HG03280 (cell line): ENCODE data around the gene KRTAP5-3.
"Not testable (repeated sequence)": the region's sequence is repeated elsewhere in the genome, so short reads cannot be mapped to it uniquely, and the experiment has no call there.

Experiments
- ATAC-seq: cut with Tn5 transposase; IDR thresholded peaks from one replicate; pipeline ENCODE4 v1.9.1; 2021; ENCODE audit warnings: mild to moderate bottlenecking, moderate library complexity; ENCODE audit not compliant: unreplicated experiment

The KRTAP5-3 gene

GRCh38 chr11:1622086-1622485, 13.8 kb upstream of the KRTAP5-3 start, which contains the start of gene KRTAP5-4:
Gene KRTAP5-4 (minus strand): TSS chr11:1622138. CDS start chr11:1622093, 45 bp downstream.
- ATAC-seq: no peak

- ATAC-seq: no peak
Observed at GRCh38 chr11:1619449-1619848, 11.2 kb upstream of the KRTAP5-3 start.

GRCh38 chr11:1618231-1618630, 10.0 kb upstream of the KRTAP5-3 start:
- ATAC-seq: no peak

- ATAC-seq: not testable (repeated sequence)
Observed at GRCh38 chr11:1607901-1608300, 362 bp downstream of the KRTAP5-3 start.

- ATAC-seq: not testable (repeated sequence)
Observed at GRCh38 chr11:1607156-1607845, 962 bp downstream of the KRTAP5-3 start.

- ATAC-seq: not testable (repeated sequence)
Observed at GRCh38 chr11:1605923-1606322, 2.3 kb downstream of the KRTAP5-3 start.

GRCh38 chr11:1604711-1605110, 3.6 kb downstream of the KRTAP5-3 start:
- ATAC-seq: no peak

- ATAC-seq: no peak
Observed at GRCh38 chr11:1604181-1604580, 4.1 kb downstream of the KRTAP5-3 start.

GRCh38 chr11:1603629-1604028, 4.6 kb downstream of the KRTAP5-3 start:
- ATAC-seq: no peak

GRCh38 chr11:1601663-1602062, 6.6 kb downstream of the KRTAP5-3 start:
- ATAC-seq: not testable (repeated sequence)

- no peak for ATAC-seq
Observed at GRCh38 chr11:1600626-1601025, 7.6 kb downstream of the KRTAP5-3 start.

GRCh38 chr11:1598816-1599215, 9.4 kb downstream of the KRTAP5-3 start:
- ATAC-seq: no peak

GRCh38 chr11:1598406-1598805, 9.9 kb downstream of the KRTAP5-3 start:
- not testable (repeated sequence) for ATAC-seq

GRCh38 chr11:1597994-1598380, 10.3 kb downstream of the KRTAP5-3 start, which contains the start of gene KRTAP5-2:
Gene KRTAP5-2 (minus strand): TSS chr11:1598294. CDS start chr11:1598250, 44 bp downstream.
- no peak for ATAC-seq

GRCh38 chr11:1597331-1597993, 10.8 kb downstream of the KRTAP5-3 start:
- no peak for ATAC-seq

GRCh38 chr11:1596576-1597121, 11.6 kb downstream of the KRTAP5-3 start:
- ATAC-seq: not testable (repeated sequence)

GRCh38 chr11:1595994-1596575, 12.2 kb downstream of the KRTAP5-3 start:
- not testable (repeated sequence) for ATAC-seq

GRCh38 chr11:1592628-1593027, 15.6 kb downstream of the KRTAP5-3 start:
- no peak for ATAC-seq

GRCh38 chr11:1589996-1590395, 18.3 kb downstream of the KRTAP5-3 start:
- no peak for ATAC-seq

GRCh38 chr11:1589191-1589963, 18.9 kb downstream of the KRTAP5-3 start:
- ATAC-seq: not testable (repeated sequence)

GRCh38 chr11:1586699-1587098, 21.6 kb downstream of the KRTAP5-3 start:
- no peak for ATAC-seq
